RWPE2 (cell line): ENCODE data around the gene ASB13.

Source experiments
- ATAC-seq: fragments of 200-7000 bp; cut with Tn5 transposase; 3 replicates; pipeline ENCODE4 v1.9.1; 2021; ENCODE audit warnings: low read depth
- DNase-seq: peaks from one replicate; pipeline ENCODE4 v3.0.0-alpha.2; 2020; ENCODE audit warnings: low spot score
- H3K27ac ChIP-seq: fragments of 450-650 bp; 2 replicates; pipeline ENCODE4 v1.5.1; 2017; ENCODE audit warnings: mild to moderate bottlenecking; ENCODE audit not compliant: poor library complexity, severe bottlenecking
- H3K27me3 ChIP-seq: fragments of 250-450 bp; sonication (Bioruptor Pico); 2 replicates; pipeline ENCODE4 v1.5.1; 2021; ENCODE audit warnings: mild to moderate bottlenecking, moderate library complexity; ENCODE audit not compliant: insufficient read depth, poor library complexity, severe bottlenecking
- H3K36me3 ChIP-seq: fragments of 250-450 bp; sonication (Bioruptor Pico); 2 replicates; pipeline ENCODE4 v1.5.1; 2020; ENCODE audit warnings: low read depth, mild to moderate bottlenecking, moderate library complexity
- H3K4me1 ChIP-seq: fragments of 250-450 bp; sonication (Bioruptor Pico); 2 replicates; pipeline ENCODE4 v1.5.1; 2021; ENCODE audit warnings: mild to moderate bottlenecking, moderate library complexity; ENCODE audit not compliant: insufficient read depth, poor library complexity, severe bottlenecking
- H3K4me3 ChIP-seq: fragments of 250-450 bp; sonication (Bioruptor Pico); 2 replicates; pipeline ENCODE4 v1.5.1; 2021; ENCODE audit warnings: mild to moderate bottlenecking, moderate library complexity; ENCODE audit not compliant: severe bottlenecking
- H3K9me3 ChIP-seq: fragments of 250-450 bp; sonication (Bioruptor Pico); 2 replicates; pipeline ENCODE4 v1.5.1; 2021; ENCODE audit warnings: mild to moderate bottlenecking, moderate library complexity; ENCODE audit not compliant: severe bottlenecking
- CTCF ChIP-seq: fragments of 450-650 bp; IDR thresholded peaks from one replicate; pipeline ENCODE4 v1.5.1; 2017; ENCODE audit warnings: mild to moderate bottlenecking, moderate library complexity; ENCODE audit not compliant: poor library complexity, severe bottlenecking

The ASB13 gene

GRCh38 chr10:5698062-5698461, 31.7 kb upstream of the ASB13 start:
- ATAC-seq (no peak), DNase-seq (no peak)
- no peak for TF ChIP-seq CTCF
- no peak overlapping the region for H3K4me3 ChIP-seq
- H3K36me3 ChIP-seq = no peaks in the 10 kb centered on the region; the same call in 1 of the 2 replicates
- no peaks in the 10 kb centered on the region for H3K9me3 ChIP-seq
- H3K4me1 ChIP-seq = peaks cover 2% of the 10 kb centered on the region
- no peak overlapping the region for H3K27ac ChIP-seq
- H3K27me3 ChIP-seq = no peaks in the 10 kb centered on the region

- no peaks in the 10 kb centered on the region for H3K27me3 ChIP-seq
- H3K9me3 ChIP-seq = no peaks in the 10 kb centered on the region
- ATAC-seq (no peak), DNase-seq (no peak)
- no peak overlapping the region for H3K4me3 ChIP-seq
- peaks cover 2% of the 10 kb centered on the region for H3K4me1 ChIP-seq
- TF ChIP-seq CTCF = no peak
- H3K36me3 ChIP-seq = no peaks in the 10 kb centered on the region; the same call in 1 of the 2 replicates
- H3K27ac ChIP-seq = no peak overlapping the region
Measured at GRCh38 chr10:5697342-5697741, 30.9 kb upstream of the ASB13 start.

- H3K27ac ChIP-seq = no peak overlapping the region
- H3K9me3 ChIP-seq = no peaks in the 10 kb centered on the region
- DNase-seq = no peak
- peaks cover 16% of the 10 kb centered on the region for H3K4me1 ChIP-seq
- no peaks in the 10 kb centered on the region for H3K27me3 ChIP-seq
- ATAC-seq = no peak
- TF ChIP-seq CTCF = no peak
- H3K36me3 ChIP-seq = peaks cover 3% of the 10 kb centered on the region; the same call in 1 of the 2 replicates
- no peak overlapping the region for H3K4me3 ChIP-seq
Measured at GRCh38 chr10:5694573-5694972, 28.2 kb upstream of the ASB13 start.

- peak overlapping the region; percentile 30 for H3K27ac ChIP-seq
- DNase-seq (peak; percentile 52), ATAC-seq (peak; percentile 75)
- no peak for TF ChIP-seq CTCF
- H3K36me3 ChIP-seq = peaks cover 3% of the 10 kb centered on the region; the same call in 1 of the 2 replicates
- no peaks in the 10 kb centered on the region for H3K9me3 ChIP-seq
- H3K4me1 ChIP-seq = peaks cover 16% of the 10 kb centered on the region
- H3K27me3 ChIP-seq = no peaks in the 10 kb centered on the region
- peak overlapping the region; percentile 35 for H3K4me3 ChIP-seq
Measured at GRCh38 chr10:5692461-5693358, 26.3 kb upstream of the ASB13 start.

GRCh38 chr10:5691786-5692185, 25.4 kb upstream of the ASB13 start:
- H3K27ac ChIP-seq = peak overlapping the region; percentile 30
- H3K4me1 ChIP-seq = peaks cover 20% of the 10 kb centered on the region
- H3K36me3 ChIP-seq = peaks cover 3% of the 10 kb centered on the region; the same call in 1 of the 2 replicates
- no peak for DNase-seq
- no peak for TF ChIP-seq CTCF
- peak; percentile 69 for ATAC-seq
- peak overlapping the region; percentile 35 for H3K4me3 ChIP-seq
- H3K9me3 ChIP-seq = no peaks in the 10 kb centered on the region
- no peaks in the 10 kb centered on the region for H3K27me3 ChIP-seq
